Esophagus (tissue), 2 donors: ENCODE results near the gene GH2. TPM values are rescaled to one million over a fixed set of nuclear protein-coding genes. Genes with fewer than 3 reads are reported as not detected.

Experiments used
- H3K27ac ChIP-seq, 2 donors: one replicate each; pipeline ENCODE4 v1.5.1; 2013; ENCODE audit warnings: low read depth in 2 of 2, mild to moderate bottlenecking in 2 of 2, inconsistent platforms in 1 of 2, low read length in 1 of 2, moderate library complexity in 1 of 2
- H3K27me3 ChIP-seq, 2 donors: one replicate each; pipeline ENCODE4 v1.6.1; 2013; ENCODE audit warnings: low read length in 2 of 2, control low read depth in 1 of 2, mild to moderate bottlenecking in 1 of 2; ENCODE audit not compliant: insufficient read depth in 2 of 2, control insufficient read depth in 1 of 2
- H3K36me3 ChIP-seq, 2 donors: one replicate each; pipeline ENCODE4 v1.6.1; 2013; ENCODE audit warnings: low read length in 1 of 2; ENCODE audit not compliant: control insufficient read depth in 2 of 2, insufficient read depth in 2 of 2
- H3K4me1 ChIP-seq, 2 donors: one replicate each; pipeline ENCODE4 v1.6.1; 2013; ENCODE audit warnings: low read length in 1 of 2; ENCODE audit not compliant: control insufficient read depth in 2 of 2, insufficient read depth in 2 of 2
- H3K4me3 ChIP-seq, 2 donors: one replicate each; pipeline ENCODE4 v1.5.1; 2013; ENCODE audit warnings: low read length in 2 of 2, mild to moderate bottlenecking in 2 of 2, low read depth in 1 of 2, moderate library complexity in 1 of 2
- H3K9me3 ChIP-seq, 2 donors: one replicate each; pipeline ENCODE4 v1.6.1; 2013; ENCODE audit warnings: mild to moderate bottlenecking in 2 of 2, low read depth in 1 of 2, low read length in 1 of 2, moderate library complexity in 1 of 2; ENCODE audit not compliant: control insufficient read depth in 2 of 2, insufficient read depth in 1 of 2
- WGBS, 2 donors: extraction: QIAGEN DNeasy Blood & Tissue Kit; methylation state at CpG; one replicate each; pipeline ENCODE4 v1.1.7; 2013; 5-methylcytosine and 5-hydroxymethylcytosine counted together
- polyA plus RNA-seq, 2 donors: library from polyadenylated mRNA; stranded (reverse); fragments of 200-250 nt; gene quantifications; one replicate each; pipeline ENCODE4 v1.2.3, GENCODE V29; 2013
- donor health status: healthy with polysubstance abuse.
- donor health status: Bipolar disorder and iron deficiency.

Gene GH2
- polyA plus RNA-seq, 2 donors: not detected

DNA sequence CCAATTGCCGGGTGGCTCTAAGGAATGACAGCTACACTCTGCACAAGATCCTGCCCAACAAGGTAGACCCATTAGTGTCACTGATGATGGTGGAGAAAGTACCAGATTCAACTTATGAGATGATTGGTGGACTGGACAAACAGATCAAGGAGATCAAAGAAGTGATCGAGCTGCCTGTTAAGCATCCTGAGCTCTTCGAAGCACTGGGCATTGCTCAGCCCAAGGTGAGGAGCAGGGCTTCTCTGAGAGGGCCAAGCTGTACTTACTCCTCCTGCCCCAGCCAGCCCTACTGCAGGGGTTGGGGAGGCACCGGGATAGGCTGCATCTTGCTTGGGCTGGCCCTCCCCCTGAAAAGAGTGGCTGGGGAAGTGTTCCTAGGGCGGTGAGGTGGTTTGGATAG is 51.5 kb downstream of the GH2 start:
- H3K27me3 ChIP-seq: no peaks in the 10 kb centered on the region
- no peaks in the 10 kb centered on the region for H3K9me3 ChIP-seq
- peaks cover 0 to 5% of the 10 kb centered on the region in 2 donors for H3K4me1 ChIP-seq
- no peak overlapping the region for H3K4me3 ChIP-seq
- WGBS, 2 donors: 83 to 97% methylated on average over 5 of the region's 5 CpGs
- no peak overlapping the region for H3K27ac ChIP-seq
- H3K36me3 ChIP-seq: peaks cover 45 to 56% of the 10 kb centered on the region in 2 donors

Other genes with a start within 250 kb of the GH2 start
- 1 to 10 TPM; 4.6 to 6.3 TPM for gene LIMD2, start 181.8 kb downstream of the GH2 start, polyA plus RNA-seq
- gene STRADA, start 140.1 kb downstream of the GH2 start, polyA plus RNA-seq: 10 to 100 TPM; 15.5 to 17.2 TPM
- gene CCDC47, start 108.3 kb downstream of the GH2 start, polyA plus RNA-seq: 10 to 100 TPM; 16.3 to 36.4 TPM
- gene DDX42, start 107.8 kb downstream of the GH2 start, polyA plus RNA-seq: 10 to 100 TPM; 48.7 to 69.6 TPM
- gene PSMC5, start 54.5 kb downstream of the GH2 start, polyA plus RNA-seq: 100 to 1,000 TPM; 137 to 156 TPM
- 10 to 100 TPM; 15.1 to 18.5 TPM for gene FTSJ3, start 54.3 kb downstream of the GH2 start, polyA plus RNA-seq
- gene SMARCD2, start 39.3 kb downstream of the GH2 start, polyA plus RNA-seq: 10 to 100 TPM; 54.4 to 62.4 TPM
- not detected for gene CSH2, start 8.3 kb downstream of the GH2 start, polyA plus RNA-seq
- not detected for gene CSH1, start 14.6 kb upstream of the GH2 start, polyA plus RNA-seq
- gene CSHL1, start 29.3 kb upstream of the GH2 start, polyA plus RNA-seq: not detected
- gene GH1, start 36.9 kb upstream of the GH2 start, polyA plus RNA-seq: not detected
- gene CD79B, start 50.4 kb upstream of the GH2 start, polyA plus RNA-seq: 1 to 10 TPM; 1.2 to 1.5 TPM
- under 1 TPM; 0.01 to 0.08 TPM for gene SCN4A, start 91.0 kb upstream of the GH2 start, polyA plus RNA-seq
- gene PRR29, start 116.4 kb upstream of the GH2 start, polyA plus RNA-seq: under 1 TPM; 0.07 to 0.22 TPM
- 1 to 10 TPM; 4.2 to 8.9 TPM for gene ICAM2, start 138.7 kb upstream of the GH2 start, polyA plus RNA-seq
- 1 to 10 TPM; 4.5 TPM for gene ERN1, start 248.2 kb upstream of the GH2 start, polyA plus RNA-seq